H7 (cell line): Measurements from ENCODE around the gene MDFIC2. TPM values are rescaled to one million over a fixed set of nuclear protein-coding genes. Genes with fewer than 3 reads are reported as not detected.
"Not testable (repeated sequence)": the region's sequence is repeated elsewhere in the genome, so short reads cannot be mapped to it uniquely, and the experiment has no call there.

Experiments
- DNase-seq: peaks from one replicate; pipeline ENCODE4 v3.0.0; 2012
- H3K27me3 ChIP-seq: 2 replicates; pipeline ENCODE4 v1.6.0; 2011; ENCODE audit warnings: mild to moderate bottlenecking, low read length; ENCODE audit not compliant: control insufficient read depth, insufficient read depth
- H3K36me3 ChIP-seq: replicated peaks from 2 replicates; pipeline ENCODE4 v1.5.1; 2011; ENCODE audit warnings: low read length; ENCODE audit not compliant: control insufficient read depth, insufficient read depth
- H3K4me3 ChIP-seq: 2 replicates; pipeline ENCODE4 v1.5.1; 2011; ENCODE audit warnings: low read depth, mild to moderate bottlenecking, control low read depth, low read length, moderate library complexity; ENCODE audit not compliant: insufficient read depth
- total RNA-seq: library from RNA; depleted of rRNA; stranded (reverse); fragments of >200 nt; shearing (Covaris generic); gene quantifications from 2 replicates; pipeline ENCODE4 v1.2.3, GENCODE V29; 2014

Gene MDFIC2
- total RNA-seq, 1 experiment from 2014 or later, result not detected

GRCh38 chr3:70244422-70244821, 68.0 kb downstream of the MDFIC2 start:
- H3K27me3 ChIP-seq, result no peaks in the 10 kb centered on the region
- no peaks in the 10 kb centered on the region for H3K36me3 ChIP-seq
- H3K4me3 ChIP-seq, result no peak overlapping the region
- no peak for DNase-seq

DNA sequence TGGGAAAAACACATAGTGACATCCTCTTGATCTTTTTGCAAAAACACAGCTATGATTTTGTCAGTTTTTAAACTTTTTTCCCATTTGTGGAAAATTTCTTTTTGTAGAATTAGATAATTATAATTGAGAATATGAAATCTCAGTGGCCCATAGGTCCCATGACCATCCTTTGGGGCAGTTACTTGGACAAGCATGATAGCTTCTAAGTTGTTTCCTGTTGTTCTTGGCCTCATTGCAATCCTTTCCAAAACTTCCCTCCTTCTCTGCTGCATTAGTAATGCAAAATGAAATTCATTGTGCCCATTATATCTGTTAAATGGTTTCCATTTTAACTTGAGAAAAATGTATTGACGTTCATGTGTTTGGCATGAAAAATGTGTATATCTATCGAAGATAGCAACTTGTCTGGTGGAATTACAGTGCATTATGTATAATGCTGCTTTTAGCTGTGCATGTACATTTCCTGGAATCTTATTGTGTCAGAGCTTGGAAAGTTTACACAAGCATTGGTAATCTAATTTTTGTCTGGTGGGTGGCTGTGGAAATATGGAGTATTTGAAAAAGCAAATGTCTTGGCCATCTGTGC, 70.0 kb downstream of the MDFIC2 start:
- Histone ChIP-seq H3K4me3 (no peak overlapping the region), H3K27me3 (no peaks in the 10 kb centered on the region), H3K36me3 (no peaks in the 10 kb centered on the region)
- no peak for DNase-seq

- no peak overlapping the region for H3K4me3 ChIP-seq
- no peak for DNase-seq
- no peaks in the 10 kb centered on the region for H3K36me3 ChIP-seq
- no peaks in the 10 kb centered on the region for H3K27me3 ChIP-seq
Measured at GRCh38 chr3:70233812-70234211, 78.6 kb downstream of the MDFIC2 start.

DNA sequence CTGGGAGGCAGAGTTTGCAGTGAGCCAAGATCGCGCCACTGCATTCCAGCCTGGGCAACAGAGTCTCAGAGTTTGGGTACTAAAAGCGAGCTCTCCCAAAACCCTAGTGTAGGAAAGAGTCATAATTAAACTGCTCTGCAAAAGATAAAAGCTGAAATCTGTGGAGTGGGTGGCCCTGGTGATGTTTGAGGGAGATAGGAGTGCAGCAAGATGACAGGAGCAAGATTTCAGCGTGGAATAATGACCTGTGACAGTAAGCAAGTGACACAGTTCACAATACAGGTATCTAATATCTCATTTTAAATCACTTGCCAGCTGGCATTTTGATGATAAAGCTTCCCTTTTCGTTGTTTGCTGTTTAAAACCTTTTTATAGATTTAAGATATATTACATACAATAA, 79.3 kb downstream of the MDFIC2 start:
- Histone ChIP-seq H3K27me3 (no peaks in the 10 kb centered on the region), H3K4me3 (no peak overlapping the region), H3K36me3 (no peaks in the 10 kb centered on the region)
- no peak for DNase-seq

- no peaks in the 10 kb centered on the region for H3K27me3 ChIP-seq
- no peak for DNase-seq
- no peak overlapping the region for H3K4me3 ChIP-seq
- no peaks in the 10 kb centered on the region for H3K36me3 ChIP-seq
Measured at GRCh38 chr3:70231266-70231701, 81.2 kb downstream of the MDFIC2 start.

- DNase-seq, result no peak
- Histone ChIP-seq H3K27me3 (no peaks in the 10 kb centered on the region), H3K4me3 (no peak overlapping the region), H3K36me3 (no peaks in the 10 kb centered on the region)
Measured at GRCh38 chr3:70227437-70227836, 85.0 kb downstream of the MDFIC2 start.

GRCh38 chr3:70225146-70225545, 87.3 kb downstream of the MDFIC2 start:
- Histone ChIP-seq H3K27me3 (no peaks in the 10 kb centered on the region), H3K36me3 (no peaks in the 10 kb centered on the region), H3K4me3 (no peak overlapping the region)
- DNase-seq, result no peak

DNA sequence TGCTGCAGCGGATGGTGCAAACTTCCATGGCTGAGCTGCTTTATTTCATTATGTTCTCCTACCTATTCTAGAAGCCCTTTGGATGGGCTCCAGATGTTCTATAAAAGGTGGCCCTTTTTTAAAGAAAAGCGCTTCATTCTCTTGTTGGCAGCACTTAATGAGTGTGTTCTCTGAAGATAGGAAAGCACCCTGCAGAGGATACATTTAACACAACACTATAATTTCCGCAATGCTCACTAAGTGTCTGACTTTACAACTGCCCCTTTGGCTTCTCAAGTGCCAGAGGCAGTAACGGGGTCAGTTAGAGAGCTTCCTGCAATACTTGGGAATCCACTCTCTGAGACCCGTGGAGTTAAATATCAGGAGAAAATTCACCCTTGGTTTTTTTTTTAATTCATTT, 88.1 kb downstream of the MDFIC2 start:
- Histone ChIP-seq H3K27me3 (no peaks in the 10 kb centered on the region), H3K4me3 (no peak overlapping the region), H3K36me3 (no peaks in the 10 kb centered on the region)
- DNase-seq, result no peak

- no peaks in the 10 kb centered on the region for H3K27me3 ChIP-seq
- H3K4me3 ChIP-seq, result no peak overlapping the region
- DNase-seq, result no peak
- H3K36me3 ChIP-seq, result no peaks in the 10 kb centered on the region
Measured at GRCh38 chr3:70218471-70218870, 94.0 kb downstream of the MDFIC2 start.

DNA sequence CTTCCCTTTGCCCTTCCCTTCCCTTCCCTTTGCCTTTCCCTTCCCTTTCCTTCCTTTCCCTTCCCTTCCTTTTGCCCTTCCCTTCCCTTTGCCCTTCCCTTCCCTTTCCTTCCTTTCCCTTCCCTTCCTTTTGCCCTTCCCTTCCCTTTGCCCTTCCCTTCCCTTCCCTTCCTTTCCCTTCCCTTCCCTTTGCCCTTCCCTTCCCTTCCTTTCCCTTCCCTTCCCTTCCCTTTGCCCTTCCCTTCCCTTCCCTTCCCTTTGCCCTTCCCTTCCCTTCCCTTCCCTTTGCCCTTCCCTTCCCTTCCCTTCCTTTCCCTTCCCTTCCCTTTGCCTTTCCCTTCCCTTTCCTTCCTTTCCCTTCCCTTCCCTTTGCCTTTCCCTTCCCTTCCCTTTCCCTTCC, 101.2 kb downstream of the MDFIC2 start:
- DNase-seq, H3K27me3 ChIP-seq, H3K4me3 ChIP-seq, H3K36me3 ChIP-seq: not testable (repeated sequence)

DNA sequence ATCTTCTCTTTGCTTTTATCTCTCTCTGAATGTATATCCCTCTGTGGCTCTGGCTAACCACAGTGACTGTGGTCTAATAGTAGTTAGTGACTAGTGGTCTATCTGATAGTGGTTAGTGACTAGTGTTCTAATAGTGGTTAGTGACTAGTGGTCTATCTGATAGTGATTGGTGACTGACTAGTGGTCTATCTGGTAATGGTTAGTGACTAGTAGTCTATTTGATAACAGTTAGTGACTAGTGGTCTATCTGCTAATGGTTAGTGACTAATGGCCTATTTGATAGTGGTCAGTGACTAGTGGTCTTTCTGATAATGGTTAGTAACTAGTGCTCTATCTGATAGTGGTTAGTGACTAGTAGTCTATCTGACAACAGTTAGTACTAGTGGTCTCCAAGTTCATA, 110.5 kb downstream of the MDFIC2 start:
- Histone ChIP-seq H3K36me3 (no peaks in the 10 kb centered on the region), H3K27me3 (no peaks in the 10 kb centered on the region), H3K4me3 (no peak overlapping the region)
- DNase-seq, result no peak

GRCh38 chr3:70189884-70190473, 122.5 kb downstream of the MDFIC2 start:
- H3K4me3 ChIP-seq, result no peak overlapping the region
- no peaks in the 10 kb centered on the region for H3K36me3 ChIP-seq
- H3K27me3 ChIP-seq, result no peaks in the 10 kb centered on the region
- no peak for DNase-seq

- Histone ChIP-seq H3K27me3 (no peaks in the 10 kb centered on the region), H3K4me3 (no peak overlapping the region), H3K36me3 (no peaks in the 10 kb centered on the region)
- no peak for DNase-seq
Measured at GRCh38 chr3:70186221-70186620, 126.2 kb downstream of the MDFIC2 start.

GRCh38 chr3:70185661-70186060, 126.8 kb downstream of the MDFIC2 start:
- H3K36me3 ChIP-seq, result no peaks in the 10 kb centered on the region
- H3K4me3 ChIP-seq, result no peak overlapping the region
- H3K27me3 ChIP-seq, result no peaks in the 10 kb centered on the region
- no peak for DNase-seq

DNA sequence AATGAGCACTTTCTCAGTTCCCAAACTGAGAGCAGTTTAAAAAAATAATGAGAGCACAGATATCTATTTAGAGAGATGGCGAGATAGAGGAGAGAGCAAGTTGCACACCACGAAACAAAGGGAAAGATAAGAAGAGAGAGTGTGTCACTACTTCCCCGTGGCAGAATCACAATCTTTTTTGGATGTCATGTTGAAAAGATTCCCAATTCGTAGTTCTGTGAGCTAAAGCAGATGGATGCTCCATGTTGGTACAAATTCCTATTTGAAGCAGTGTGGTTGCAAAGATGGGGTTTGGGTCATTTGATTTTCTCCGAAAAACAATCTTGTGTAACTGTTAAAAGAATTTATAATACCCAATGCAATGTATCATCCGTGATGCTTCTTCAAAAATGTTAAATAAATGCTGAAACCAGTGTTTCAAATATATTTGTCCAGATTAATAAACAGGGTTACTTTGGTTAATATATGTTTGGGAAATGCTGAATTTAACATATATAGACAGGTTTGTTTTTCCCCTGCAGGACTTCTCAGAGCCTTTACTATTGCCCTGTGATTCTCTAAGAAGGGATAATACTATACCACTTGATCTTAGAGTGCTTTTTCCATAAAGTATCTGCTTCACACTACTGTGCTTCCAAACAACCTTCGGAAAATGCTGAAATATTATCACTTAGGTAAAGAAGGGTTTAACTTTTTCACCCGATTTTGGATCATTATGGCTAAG, 128.5 kb downstream of the MDFIC2 start:
- no peaks in the 10 kb centered on the region for H3K36me3 ChIP-seq
- H3K27me3 ChIP-seq, result no peaks in the 10 kb centered on the region
- no peak for DNase-seq
- no peak overlapping the region for H3K4me3 ChIP-seq
